AG04449 (cell line): Measurements from ENCODE around the gene AIP.

Source experiments
- CTCF ChIA-PET: fragments of 350-600 bp; formaldehyde crosslinking; extraction: SDS; loops from one replicate; lab custom pipeline; 2021; ENCODE audit warnings: antibody characterized with exemption; lab: Yijun Ruan, JAX
- POLR2A ChIA-PET: fragments of 400-600, 350-600 bp; formaldehyde crosslinking; extraction: SDS; loops from one replicate; lab custom pipeline; 2020; ENCODE audit warnings: antibody characterized with exemption, inconsistent platforms; lab: Yijun Ruan, JAX
- DNase-seq: peaks from one replicate; pipeline ENCODE4 v3.0.0-alpha.2; 2010; ENCODE audit warnings: low read depth, low spot score
- H3K4me3 ChIP-seq: 2 replicates; pipeline ENCODE4 v1.5.1; 2011; ENCODE audit warnings: low read depth, mild to moderate bottlenecking, control low read depth, low read length
- CTCF ChIP-seq: IDR thresholded peaks from one replicate; pipeline ENCODE4 v1.5.1; 2011; ENCODE audit warnings: mild to moderate bottlenecking, moderate library complexity, low read length, control low read depth, inconsistent platforms; ENCODE audit not compliant: insufficient read depth; ENCODE audit errors: missing control alignments

The AIP gene

GRCh38 chr11:67492801-67493547 lies 10.1 kb downstream of the AIP start:
- POLR2A ChIA-PET, result no interaction called here
- H3K4me3 ChIP-seq, result no peak overlapping the region
- CTCF ChIA-PET, result interaction anchor here (0.9 kb wide), 1 partner anchor 147 kb away, joined by 3 read pairs; no protein-coding TSS in a partner anchor
- TF ChIP-seq CTCF, result no peak
- no peak for DNase-seq

GRCh38 chr11:67493548-67494370 lies 10.9 kb downstream of the AIP start:
- H3K4me3 ChIP-seq, result no peak overlapping the region
- DNase-seq, result no peak
- TF ChIP-seq CTCF, result no peak
- POLR2A ChIA-PET, result no interaction called here
- CTCF ChIA-PET, result no interaction called here

DNA sequence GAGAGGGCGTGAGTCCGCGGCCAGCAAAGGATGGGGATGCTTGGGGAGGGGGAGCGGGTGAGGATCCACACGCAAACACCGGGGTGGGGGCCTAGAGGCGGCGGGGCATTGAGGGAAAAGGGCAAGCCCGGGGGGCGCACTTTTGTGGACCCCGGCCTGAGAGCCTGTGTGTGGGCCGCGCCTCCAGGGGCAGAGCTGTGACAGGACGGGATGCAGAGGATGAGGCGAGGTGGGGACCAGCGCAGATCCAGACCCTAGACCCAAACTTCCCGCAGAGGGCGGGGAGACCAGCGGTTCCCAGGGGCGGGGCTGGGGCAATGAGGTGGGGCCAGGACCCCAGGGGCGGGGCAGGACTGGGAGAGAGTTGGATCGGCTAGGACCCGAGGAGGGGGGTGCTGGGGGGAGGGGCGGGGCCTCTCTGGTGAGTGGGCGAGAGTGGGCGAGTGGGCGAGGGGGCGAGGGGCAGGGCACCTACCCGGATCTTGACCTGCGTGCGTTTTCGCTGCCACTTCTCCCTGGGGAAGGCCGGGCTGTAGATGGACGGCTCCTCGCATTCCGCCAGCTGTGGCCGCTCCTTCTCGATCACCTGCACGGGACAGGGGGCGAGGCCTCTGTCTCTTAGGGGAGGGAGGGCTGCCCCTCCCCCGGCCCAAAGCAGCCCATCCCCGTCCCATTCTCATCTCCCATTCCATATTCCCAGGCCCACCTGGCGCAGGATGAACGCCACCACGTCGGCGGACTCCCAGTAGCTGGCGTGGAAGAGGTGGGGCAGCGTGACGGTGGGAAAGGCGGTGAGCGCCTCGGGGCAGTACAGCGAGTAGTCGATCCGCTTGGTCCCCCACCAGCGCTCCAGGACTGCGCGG lies 11.8 kb downstream of the AIP start:
- ChIA-PET CTCF (no interaction called here), POLR2A (no interaction called here)
- no peak overlapping the region for H3K4me3 ChIP-seq
- no peak for DNase-seq
- no peak for TF ChIP-seq CTCF

DNA sequence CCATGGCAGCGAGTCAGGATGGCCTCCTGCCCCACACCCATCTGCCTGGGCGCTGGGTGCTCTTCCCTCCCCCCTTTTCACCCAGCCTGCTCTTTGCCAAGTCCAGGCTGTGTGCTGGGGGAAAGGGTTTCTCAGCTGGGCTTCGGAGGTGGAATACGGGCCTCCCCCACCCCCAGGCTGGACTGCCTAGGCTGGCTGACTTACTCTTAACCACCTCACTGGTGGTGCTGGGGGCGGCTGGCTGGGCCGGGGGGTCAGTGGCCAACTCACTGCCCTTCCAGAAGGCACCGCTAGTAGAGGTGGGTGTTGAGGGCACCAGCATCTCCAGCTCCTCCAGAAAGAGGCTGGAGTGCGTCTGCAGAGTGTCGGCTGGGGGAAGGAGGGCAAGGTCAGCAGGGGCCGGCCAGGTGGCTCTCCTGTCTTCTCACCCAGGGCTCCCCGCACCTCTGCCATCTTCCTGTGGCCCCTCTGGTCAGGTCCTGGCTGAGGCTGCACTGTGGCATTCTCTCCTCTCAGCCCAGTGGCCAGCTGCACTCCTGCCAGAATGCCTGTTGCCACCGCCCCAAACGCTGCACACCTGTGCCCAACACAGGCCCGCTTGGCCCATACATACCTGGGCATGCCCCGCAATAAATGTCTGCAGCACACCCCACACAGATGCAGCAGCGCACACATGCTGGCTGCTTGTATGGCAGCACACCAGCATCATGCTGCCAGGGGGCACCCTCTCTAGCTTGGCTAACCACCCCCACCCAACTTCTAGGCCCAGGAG lies 12.6 kb downstream of the AIP start:
- CTCF ChIA-PET, result no interaction called here
- H3K4me3 ChIP-seq, result no peak overlapping the region
- POLR2A ChIA-PET, result no interaction called here
- TF ChIP-seq CTCF, result no peak
- DNase-seq, result no peak

GRCh38 chr11:67496113-67496512 lies 13.3 kb downstream of the AIP start:
- ChIA-PET CTCF (no interaction called here), POLR2A (no interaction called here)
- no peak overlapping the region for H3K4me3 ChIP-seq
- TF ChIP-seq CTCF, result no peak
- no peak for DNase-seq
